HG02840 (cell line): ENCODE data around the gene BEGAIN.

Experiments used
- ATAC-seq: cut with Tn5 transposase; IDR thresholded peaks from one replicate; pipeline ENCODE4 v1.9.1; 2021; ENCODE audit warnings: mild to moderate bottlenecking, moderate library complexity, moderate number of reproducible peaks; ENCODE audit not compliant: unreplicated experiment, low FRiP score

BEGAIN gene

GRCh38 chr14:100587086-100587762 lies at the start of gene BEGAIN:
Gene BEGAIN (minus strand): TSS chr14:100587417. CDS start chr14:100587290, 127 bp downstream.
- ATAC-seq: no peak

GRCh38 chr14:100636559-100636958 lies 49.3 kb upstream of the BEGAIN start:
- no peak for ATAC-seq

GRCh38 chr14:100634026-100634425 lies 46.8 kb upstream of the BEGAIN start:
- ATAC-seq: no peak

- no peak for ATAC-seq
Measured at GRCh38 chr14:100633406-100633805, 46.2 kb upstream of the BEGAIN start.

- ATAC-seq: no peak
Measured at GRCh38 chr14:100629696-100630095, 42.5 kb upstream of the BEGAIN start.

GRCh38 chr14:100629098-100629497 lies 41.9 kb upstream of the BEGAIN start:
- no peak for ATAC-seq

GRCh38 chr14:100628225-100628624 lies 41.0 kb upstream of the BEGAIN start:
- no peak for ATAC-seq

GRCh38 chr14:100626614-100627013 lies 39.4 kb upstream of the BEGAIN start:
- no peak for ATAC-seq

GRCh38 chr14:100623961-100624360 lies 36.7 kb upstream of the BEGAIN start:
- no peak for ATAC-seq

GRCh38 chr14:100623557-100623956 lies 36.3 kb upstream of the BEGAIN start:
- ATAC-seq: no peak

GRCh38 chr14:100622708-100623485 lies 35.7 kb upstream of the BEGAIN start:
- ATAC-seq: no peak

GRCh38 chr14:100622224-100622623 lies 35.0 kb upstream of the BEGAIN start:
- no peak for ATAC-seq

GRCh38 chr14:100621806-100622205 lies 34.6 kb upstream of the BEGAIN start:
- no peak for ATAC-seq

GRCh38 chr14:100620255-100621100 lies 33.3 kb upstream of the BEGAIN start:
- no peak for ATAC-seq

- ATAC-seq: no peak
Measured at GRCh38 chr14:100619396-100620254, 32.4 kb upstream of the BEGAIN start.

GRCh38 chr14:100618763-100619320 lies 31.6 kb upstream of the BEGAIN start:
- ATAC-seq: no peak

GRCh38 chr14:100618318-100618693 lies 31.1 kb upstream of the BEGAIN start:
- no peak for ATAC-seq

- no peak for ATAC-seq
Measured at GRCh38 chr14:100617410-100618317, 30.4 kb upstream of the BEGAIN start.
